Hypothalamus (tissue), 51 donors: ENCODE results near the gene RFX3.

Experiments
- DNase-seq, 51 donors: peaks; one replicate each; lab custom pipeline; 2025; lab: John Stamatoyannopoulos, UW

RFX3 gene

DNA sequence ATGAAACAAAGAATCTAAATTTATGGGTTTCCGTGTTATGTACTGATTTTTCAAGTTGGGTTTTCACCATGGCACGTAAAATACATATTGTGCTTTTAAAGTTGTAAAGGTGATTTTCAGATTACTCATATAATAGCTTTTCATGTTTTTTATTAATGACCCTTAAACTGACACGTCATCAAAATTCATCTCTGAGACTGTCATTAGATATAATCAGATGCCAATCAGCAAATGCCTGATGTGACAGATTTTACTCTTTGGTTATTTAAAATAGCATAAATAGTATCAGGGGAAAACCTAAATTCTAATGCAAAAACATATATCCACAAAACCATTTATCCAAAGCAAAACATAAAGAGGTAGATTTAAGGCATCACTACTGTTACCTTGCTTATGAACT lies 11.0 kb downstream of the RFX3 start:
- no peak for DNase-seq

DNA sequence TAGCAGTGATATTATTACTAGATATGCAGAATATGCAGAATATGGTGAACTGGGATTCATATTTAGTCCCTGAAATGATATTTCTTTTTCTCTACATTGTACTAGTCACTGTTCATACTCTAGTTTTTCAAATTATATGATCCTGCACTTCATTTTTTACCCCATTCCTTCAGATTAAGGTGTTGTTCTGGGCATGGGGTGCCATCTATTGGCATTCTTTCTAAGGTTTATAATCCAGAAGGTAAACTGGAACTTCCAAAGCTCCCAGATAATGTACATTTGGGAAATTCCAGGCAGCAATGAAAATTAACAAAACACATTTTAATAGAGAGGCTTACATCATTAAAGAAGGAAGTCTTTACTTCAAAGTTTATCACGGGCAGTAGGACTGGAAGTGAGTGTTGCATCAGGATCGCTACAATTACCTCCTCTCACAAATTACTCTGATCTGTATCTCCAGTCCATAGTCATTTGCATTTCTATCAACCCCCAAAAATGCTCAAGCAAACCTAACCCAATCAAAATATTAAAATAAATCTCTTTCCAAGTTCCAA lies 12.5 kb downstream of the RFX3 start:
- no peak for DNase-seq

DNA sequence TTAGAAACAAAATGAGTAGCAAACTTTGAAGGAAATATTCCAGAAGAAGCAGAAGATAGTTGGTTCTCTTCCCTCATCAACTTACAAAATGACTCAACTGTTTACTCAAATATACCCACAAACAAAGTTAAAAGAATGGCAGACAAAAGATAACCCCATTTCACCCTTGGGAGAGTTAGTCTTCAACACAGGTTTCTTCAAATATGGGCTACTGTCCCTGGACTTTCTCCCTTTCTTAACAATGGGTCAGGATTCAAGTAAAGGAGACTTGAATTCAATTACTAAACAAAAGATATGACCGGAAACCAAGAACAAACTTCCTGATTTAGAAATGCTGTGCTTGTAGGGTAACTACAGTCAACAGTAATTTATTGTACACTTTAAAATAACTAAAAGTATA lies 14.2 kb downstream of the RFX3 start:
- no peak for DNase-seq

DNA sequence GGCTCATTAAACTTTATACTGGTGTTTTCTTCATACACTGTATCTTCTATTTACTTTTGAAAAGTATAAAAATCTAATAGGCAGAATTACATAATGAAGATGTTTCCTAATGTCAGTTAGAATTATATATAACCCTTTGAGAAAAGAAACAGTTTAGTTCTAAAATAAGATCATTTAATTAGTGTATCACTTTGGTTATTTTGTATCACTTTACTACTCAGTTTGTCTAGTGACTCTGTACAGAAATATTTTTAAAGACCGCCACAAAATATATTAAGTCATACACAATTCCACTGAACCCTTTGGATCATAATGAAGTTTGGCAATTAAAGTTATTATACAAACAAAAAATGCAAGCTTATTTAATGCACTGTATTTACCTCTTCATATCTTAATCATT lies 15.0 kb downstream of the RFX3 start:
- DNase-seq: no peak

DNA sequence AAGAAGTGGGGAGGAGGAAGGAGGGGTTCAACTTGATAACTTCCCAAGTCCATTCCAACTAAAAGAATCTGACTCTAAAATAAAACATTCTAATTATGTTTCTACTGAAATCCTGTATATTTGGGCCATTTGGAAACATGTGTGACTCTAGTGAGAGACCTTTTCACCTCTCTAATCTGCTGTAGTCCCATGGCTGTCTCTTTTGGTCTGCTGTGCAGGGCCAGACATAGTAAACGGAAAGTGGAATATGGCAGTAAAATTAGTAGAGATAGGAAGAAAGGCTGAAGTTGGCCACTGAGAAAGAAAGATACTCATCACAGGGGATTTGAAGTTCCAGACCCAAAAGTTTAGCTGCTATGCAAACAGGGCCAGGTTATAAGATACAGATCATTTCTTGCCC lies 15.9 kb downstream of the RFX3 start:
- DNase-seq: no peak

DNA sequence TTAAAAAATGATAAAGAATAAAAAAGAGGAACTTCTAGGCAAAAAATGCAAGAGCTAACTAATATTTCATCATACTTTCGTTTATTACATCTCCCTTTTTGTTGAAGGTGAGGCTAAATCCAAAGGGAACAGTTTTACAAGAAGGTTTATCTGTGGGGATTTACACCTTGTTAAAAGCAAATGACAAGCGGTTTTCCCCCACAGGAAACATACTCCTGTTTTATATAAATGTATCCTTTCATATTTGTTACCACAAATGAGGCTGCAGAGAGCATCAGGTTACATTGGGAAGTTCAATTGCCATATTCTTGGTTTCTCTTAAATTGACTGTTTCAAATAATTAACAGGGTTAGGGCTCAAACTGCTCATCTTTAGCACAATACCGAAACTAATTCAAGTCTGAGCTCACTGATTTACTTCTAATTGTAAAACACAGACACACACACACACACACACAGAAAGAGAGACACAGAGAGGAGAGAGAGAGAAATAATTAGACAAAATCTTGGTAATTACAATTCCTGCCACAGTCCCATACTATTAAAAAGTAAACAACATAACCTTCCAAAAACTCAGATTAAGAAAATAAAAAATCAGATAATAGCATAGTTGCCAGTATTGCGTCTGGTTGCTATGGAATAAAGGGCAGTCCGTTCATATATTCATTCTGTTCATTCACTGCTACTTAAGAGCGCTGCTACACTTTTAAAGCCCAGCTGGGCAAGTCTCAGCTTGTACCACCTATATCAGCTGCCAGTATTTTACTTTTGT lies 17.1 kb downstream of the RFX3 start:
- no peak for DNase-seq

DNA sequence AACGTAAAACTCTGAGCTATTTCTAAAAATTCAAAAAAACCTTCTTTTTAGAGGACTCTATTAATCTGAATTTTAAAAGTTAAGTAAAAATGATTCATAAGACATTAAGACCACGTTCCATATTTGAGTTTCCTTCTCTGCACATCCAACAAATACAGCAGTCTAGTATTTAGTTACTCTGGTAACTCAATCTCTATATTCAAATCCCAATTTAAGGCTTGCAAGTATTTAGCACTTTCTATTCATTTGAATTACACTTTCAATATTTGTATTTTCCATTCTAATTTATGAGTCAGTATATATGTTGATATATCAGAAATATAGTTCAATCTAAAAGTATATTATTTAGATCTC lies 17.7 kb downstream of the RFX3 start:
- no peak for DNase-seq

DNA sequence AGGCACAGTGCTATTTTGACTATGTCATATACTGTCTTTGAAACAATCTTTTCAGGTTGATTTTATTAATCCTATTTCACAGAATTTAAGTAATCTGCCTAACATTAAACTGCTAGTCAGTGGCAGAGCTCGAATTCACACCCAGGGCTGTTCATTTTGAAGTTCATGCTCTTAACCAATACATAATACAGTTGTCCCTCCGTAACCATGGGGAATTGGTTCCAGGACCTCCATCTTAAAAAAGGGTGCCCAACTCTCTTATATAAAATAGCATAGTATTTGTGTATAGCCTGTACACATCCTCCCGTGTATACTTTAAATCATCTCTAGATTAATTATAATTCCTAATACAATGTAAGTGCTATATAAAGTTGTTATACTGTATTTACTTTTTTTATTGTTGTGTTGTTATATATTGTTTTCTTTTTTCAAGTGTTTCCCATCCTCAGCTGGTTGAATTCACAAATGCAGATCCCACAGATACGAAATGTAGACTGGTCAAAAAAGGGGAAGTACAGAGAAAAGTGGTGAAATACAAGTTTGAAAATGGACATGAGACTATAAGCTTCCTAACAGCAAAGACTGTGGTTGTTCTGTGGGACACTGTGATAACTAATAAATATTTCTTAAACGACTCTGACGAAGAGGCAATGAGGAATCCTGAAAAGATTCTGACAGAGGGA lies 18.3 kb downstream of the RFX3 start:
- DNase-seq: no peak

DNA sequence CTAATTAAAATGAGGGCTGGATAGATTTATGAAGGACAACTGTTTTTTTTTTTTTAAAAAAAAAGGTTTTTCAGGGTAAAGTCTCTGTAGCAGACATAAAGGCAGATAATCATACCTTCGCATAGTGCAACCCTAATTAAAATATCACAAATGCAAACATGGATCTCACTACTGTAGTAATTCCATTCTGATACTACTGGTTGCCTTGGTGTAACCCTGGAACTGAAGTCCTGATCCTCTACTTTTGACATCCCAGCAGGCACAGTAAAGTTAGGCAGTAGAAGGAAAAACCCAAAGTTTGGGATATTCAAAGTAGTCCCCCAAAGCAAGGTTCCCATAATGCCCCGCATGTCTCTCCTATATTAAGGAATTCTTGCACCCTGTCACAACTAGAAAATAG lies 19.6 kb downstream of the RFX3 start:
- DNase-seq: no peak

DNA sequence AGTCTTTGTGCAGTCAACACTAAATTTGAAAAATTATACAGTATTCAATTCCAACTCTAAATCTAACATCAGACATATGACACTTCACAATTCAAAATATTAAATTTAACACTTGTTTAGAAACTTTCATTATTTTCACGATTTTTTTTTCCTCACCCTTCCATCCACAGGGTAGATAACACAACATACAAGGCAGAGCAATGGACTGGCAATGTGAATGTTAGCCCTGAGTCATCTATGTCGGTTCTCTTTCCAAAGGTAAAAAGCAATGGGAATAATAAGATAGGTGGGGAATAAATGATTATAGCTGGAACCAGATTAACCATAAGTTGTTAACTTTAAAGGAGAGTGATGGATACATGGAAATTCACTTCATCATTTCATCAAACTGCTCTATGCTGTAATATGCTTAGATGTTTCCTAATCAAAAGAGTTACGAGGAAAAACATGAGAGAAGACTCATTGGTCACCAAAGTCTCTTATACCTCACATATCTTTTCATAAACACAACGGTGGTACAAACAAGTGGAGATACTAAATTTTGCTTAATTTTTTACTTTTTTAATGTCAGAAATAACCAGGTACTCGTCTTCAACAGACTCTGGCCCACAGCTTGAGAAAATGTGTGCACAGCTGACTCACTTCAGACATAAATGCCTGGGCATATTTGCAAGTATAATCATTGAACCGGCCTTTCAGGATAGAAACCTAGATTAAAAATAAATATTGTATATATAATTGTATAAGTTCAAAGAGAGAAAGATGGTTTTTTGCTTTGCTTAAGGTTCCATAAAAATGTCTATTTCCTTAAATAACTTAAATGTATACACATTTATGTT lies 23.0 kb downstream of the RFX3 start:
- no peak for DNase-seq

DNA sequence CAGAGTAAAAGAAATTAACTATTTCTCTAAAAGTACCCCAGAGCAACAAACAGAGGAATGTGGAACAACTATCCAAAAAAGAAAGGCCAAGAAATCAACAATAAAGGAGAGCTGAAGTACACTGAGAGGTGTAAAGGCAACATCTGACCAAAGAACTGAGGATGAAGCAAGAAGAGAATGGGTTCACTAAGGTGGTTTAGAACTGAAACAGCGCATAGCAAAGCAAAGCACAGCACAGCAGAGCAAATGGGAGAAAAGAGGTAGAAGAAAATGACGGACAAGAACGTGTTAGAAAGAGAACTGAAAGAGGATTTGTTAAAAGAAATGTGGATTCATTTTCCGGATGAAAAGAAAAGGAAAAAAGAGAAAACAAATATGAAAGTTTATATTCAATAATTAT lies 25.8 kb downstream of the RFX3 start:
- no peak for DNase-seq

DNA sequence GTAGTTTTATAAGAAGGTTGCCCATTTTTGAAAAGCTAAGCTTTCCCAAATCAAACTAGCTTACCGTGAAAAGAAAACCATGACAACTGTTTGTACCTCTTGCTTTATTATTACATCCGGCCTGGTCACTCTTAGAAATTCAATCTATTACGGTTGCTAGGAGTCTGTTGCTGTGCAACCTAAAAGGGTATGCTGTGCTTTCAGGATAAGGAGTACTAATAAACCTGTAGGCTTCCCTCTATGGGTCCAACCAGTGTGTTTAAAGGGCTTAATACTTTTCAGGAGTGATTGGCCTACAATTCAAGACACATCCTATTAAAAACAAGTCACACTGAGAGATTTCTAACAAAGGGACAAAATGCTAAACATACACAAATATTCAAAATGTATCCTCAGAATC lies 27.1 kb downstream of the RFX3 start:
- DNase-seq: no peak

DNA sequence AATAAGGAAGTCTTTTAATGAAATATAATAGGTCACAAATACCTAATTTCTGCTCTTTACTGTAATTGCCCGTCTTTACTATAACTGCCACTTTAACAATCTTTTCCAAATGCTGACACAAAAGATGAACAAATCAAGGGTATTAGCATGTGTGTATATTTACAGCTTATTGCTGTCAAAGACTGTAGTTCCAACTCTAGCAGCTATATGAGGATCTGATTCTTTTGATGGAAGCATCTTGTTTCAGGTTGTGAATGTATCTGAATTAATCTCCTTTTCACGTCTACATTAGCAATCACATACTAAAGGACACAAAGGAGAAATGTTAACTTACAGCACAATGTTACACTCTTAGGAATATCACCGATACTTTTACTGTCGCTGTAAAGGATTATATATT lies 27.9 kb downstream of the RFX3 start:
- no peak for DNase-seq

DNA sequence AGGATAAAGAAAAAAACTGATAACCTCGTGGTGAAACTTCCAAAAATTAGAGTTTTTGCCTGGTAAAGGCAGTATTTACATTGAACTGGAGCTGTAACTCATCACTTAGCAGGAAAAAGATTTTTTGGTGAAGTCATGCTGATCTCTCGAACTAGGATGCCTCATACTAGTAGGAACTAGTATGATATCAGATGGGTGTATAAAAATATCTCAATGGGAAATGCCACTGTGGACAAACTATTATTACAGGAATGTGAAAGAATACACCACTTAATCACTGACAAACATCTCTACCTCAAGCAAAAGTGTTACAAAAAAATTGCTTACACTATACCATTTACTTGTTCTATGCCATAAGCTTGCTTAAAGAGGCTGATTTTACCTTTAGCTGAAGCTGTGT lies 28.4 kb downstream of the RFX3 start:
- DNase-seq: no peak

DNA sequence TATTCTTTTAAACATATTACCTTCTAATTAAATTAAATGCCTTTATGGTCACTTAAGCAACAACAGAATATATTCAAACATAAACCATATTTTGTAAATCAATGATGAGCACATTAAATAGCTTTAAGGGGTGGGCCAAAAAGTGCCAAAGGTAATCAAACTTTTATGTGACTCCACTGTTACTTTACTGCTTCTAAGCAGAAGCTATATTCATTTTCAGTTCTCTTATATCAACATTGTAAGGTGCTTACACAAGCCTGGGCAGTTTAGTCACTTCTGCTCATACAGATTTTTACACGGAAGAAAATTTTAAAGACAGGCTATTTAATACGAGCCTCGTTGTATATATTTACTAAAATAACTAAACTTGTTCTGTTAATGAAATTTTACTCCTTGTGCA lies 29.9 kb downstream of the RFX3 start:
- DNase-seq: no peak

DNA sequence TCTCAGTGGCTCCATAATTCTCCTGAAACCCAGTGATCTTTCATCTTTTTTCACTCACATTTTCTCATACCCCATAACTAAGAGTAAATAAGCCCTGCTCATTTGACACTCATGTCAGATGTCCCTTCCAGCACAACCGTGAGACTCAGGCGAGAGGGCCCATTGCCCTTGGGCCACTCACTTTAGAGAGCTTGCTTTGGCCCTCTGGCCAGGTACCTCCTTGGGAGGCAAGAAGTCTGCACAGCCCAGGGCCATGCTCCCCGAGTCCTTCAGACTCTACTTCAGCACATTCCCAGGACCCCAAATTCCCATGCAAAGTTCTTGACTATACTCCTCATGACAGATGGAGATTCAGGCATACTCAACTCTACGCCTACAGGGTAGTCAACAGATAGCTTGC lies 33.6 kb downstream of the RFX3 start:
- no peak for DNase-seq

DNA sequence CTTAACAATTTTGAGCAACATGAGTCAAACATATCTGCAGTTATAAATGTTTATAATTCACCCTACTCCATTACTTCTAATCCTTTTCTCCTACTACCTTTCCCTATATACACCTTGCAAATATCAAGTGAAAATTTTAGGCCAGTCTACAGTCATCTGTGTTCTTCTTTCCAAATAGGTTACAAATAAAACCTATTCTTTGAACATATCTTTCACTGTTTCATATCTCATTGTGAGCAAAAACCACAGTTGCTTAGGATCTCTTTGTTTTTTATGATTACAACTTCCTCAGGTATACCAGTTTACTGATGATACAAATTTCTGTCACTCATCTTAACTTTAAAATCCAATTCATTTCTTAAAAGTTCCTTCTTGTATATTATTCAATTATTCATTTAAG lies 34.4 kb downstream of the RFX3 start:
- no peak for DNase-seq

DNA sequence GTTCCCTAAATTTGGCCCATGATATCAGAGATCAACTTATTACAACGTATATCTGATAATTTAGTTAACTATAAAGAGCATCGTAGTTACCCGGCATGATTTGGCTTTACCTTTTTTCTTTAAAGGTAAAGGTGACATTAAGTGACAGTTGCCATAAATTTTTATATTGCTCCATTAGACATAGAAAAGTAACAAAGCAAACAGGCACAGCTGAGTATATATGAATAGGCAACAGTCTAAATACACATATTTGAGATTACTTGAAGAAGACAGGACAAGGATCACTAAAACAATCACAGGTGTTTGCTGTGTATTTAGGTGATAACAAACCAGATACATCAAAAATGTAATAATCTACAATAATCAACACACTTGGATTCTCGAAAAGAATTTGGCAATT lies 34.8 kb downstream of the RFX3 start:
- no peak for DNase-seq

DNA sequence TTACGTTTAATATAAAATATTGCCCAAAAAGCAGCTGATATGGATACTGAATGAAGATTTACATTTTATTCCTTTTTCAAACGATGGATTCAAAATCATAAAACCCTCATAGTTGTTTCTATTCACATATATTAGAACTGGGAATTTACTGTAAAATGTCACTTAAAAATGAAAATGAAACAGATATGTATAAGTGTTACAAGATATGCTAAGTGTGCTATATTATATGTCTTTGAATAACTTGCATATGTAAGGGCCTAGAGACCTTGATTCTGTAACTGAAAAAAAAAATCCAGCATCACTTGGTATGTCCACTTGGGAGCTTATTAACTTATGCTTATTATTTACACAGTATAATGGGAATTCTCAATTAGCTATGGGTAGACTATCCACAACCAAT lies 43.2 kb downstream of the RFX3 start:
- no peak for DNase-seq

DNA sequence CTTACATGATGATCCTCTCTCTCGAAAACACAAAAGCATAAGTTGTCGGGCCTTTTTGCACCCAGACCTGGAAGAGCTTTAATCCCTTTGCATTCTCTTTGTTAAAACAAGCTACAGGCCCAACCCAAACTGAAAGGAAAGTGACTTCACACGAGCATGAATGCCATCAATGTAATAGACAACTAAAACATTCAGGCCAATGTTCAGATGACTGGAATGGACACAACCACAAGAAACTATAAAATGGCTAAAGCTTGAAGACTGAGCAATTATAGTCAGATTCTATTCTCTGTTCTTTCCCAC lies 45.5 kb downstream of the RFX3 start:
- no peak for DNase-seq

DNA sequence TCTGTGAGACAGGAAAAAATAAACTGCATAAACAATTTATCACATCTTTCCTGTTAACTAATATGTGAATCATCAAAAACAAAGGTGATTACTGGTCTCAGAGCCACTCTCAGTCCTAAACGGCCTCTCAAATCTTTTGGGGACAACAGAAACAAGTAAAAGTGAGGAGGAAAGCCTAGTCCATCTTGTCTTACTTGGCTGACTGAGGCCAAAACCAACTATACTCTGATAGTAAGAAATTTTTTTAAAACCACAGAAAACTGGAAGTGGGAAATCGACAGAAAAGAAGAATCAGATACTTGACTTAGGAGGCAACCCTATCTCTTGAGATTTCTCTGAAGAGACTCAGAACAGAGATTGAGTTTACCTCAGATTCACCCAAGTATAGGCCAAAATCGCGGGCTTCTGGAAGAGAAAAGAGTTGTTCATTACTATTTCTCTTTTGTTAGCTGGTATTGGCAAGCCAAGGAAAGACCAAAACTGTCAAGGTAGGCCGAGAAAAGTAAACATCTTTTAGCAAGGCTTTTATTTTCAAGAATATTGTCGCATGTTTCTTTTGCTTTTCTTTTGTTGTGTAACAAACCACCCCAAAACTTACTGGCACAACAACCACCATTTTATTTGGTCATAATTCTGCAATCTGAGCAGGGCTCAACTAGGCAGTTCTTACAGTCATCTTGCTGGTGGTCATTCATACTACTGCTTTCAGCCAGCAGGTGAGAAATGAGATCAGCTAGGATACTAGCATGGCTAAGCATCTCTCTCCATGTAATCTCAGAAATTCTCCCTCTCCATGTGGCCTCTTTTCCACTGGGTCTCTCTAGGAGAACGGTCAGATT lies 46.1 kb downstream of the RFX3 start:
- no peak for DNase-seq
